NCI-H345 (cell line): ENCODE results near the gene ADARB2.

Experiments
- DNase-seq: peaks from one replicate; lab custom pipeline; 2025; lab: John Stamatoyannopoulos, UW

ADARB2 gene

DNA sequence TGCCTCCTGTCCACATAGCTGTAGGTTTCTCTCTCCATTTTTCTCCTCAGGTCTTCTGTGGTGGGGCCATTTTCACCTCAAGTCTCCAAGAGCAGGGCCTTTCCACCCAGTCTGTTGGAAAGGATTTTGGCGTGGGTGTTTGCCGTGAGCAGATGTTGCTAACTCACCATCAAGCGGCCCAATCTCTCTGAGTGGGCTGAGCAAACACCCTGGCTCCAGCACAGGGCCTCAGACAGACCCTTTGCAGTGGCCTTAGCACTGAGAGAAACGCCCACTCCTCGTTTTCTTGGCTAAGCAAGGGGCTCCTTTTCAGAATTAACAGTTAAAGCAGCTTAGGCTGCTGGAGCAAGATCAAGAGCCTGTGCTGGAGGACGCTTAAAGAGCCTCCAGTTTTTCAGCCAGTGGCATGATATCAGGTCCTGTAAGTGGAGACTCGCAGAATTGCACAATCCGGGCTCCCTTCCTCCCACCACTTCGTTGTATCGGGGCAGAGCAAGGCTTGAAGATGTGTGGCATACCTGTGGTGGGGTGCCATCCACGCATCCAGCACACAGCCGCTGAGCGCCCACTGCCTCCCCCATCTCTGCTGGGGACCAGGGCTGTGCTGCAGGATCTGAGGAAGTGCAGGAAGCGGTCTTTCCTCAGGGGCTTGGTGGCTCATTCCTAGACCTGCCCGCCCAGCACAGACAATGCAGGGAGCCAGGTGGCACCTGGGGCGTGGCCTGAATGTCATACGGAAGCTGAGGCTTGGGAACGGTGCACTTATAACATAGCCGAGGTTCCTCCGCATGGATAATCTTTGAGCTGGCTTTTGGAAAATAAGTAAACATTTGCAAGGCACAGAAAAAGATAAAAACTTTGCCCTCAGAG lies 142.7 kb downstream of the ADARB2 start:
- DNase-seq, result no peak

DNA sequence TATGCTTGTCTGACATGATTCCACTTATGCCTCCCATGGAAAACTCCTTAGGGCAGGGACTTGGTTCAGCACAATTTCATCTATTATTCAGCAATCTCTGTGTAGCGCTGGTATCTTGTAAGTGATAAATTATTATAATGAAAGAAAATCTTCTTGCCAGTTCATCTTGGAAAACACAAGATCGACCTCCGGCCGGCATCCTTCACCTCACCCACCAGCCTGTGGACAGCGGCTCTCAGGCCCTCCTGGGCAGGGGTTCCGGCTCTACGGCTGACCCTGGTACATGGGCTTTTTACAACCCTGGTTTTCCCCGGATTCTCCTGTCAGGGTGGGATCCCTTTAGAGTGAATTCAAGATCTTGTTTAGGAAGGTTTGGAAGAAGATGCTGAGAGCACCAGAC lies 145.6 kb downstream of the ADARB2 start:
- no peak for DNase-seq

DNA sequence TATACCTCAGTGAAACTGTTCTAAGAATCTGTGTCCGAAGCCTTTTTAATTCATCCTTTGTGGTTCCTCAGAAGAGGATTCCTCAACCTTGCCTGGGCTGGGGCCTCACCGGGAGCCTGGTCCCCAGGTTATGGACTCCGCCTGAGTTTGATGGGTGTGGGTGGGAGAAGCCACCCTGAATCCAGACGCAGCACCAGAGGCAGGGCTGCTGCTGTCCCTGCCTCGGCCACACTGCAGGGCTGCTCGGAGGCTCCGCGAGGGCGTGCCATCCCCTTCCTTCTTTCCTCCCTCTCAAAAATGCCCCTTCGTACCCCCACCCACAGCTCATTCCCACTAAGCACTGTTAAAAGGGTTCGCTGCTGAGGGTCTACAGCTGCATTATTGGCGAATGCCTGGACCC lies 146.3 kb downstream of the ADARB2 start:
- DNase-seq, result no peak

DNA sequence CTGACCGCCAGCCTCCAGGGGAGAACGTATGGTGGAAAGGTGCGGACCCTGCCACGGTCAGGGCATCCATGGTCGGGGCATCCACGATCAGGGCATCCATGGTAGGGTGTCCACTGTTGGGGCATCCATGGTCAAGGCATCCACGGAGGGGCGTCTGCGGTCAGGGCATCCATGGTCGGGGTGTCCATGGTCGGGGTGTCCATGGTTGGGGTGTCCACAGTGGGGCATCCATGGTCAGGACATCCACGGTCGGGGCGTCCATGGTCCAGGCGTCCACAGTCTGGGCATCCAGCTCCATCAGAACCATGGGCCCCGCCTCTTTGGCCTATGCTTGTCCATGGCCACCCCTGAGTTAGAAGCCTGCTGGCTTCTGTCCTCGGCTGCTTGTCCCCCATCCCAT lies 148.1 kb downstream of the ADARB2 start:
- DNase-seq, result no peak

DNA sequence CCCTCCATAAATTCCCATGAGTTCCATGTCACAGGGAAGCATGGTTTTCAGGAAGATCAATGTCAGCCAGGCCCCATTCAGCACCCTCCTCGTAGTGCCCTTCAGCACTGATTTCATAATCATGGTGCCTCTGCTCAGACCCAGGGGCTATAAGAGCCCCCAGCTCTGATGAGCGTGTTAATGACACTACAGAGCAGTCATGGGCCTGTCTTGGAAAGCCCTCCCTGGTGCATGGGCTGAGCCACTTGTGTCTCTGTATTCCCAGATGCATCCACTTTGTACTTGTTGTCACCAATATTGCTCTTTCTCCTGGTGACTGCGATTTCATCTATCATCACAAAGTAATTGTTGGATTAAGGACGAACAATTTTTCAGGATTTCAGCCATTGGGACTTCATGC lies 154.6 kb downstream of the ADARB2 start:
- no peak for DNase-seq

DNA sequence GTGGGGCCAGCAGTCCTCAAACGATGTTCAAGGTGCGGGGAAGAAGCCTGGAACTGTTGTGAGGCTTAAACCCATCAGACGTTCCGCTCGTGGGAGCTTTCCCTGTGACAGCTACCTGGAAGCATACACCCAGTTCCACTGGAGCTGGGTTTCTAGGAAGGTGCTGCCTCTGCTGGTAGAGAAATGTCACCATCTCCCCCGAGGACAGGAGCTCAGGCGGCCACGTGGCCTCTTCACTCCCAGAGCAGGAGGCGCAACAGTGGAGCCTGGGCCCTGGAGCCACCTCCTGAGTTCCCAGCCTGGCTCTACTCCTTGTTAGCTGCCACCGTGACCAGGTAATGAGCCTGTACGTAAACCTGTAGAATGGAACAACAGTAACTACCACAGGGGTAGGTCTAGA lies 156.1 kb downstream of the ADARB2 start:
- no peak for DNase-seq

DNA sequence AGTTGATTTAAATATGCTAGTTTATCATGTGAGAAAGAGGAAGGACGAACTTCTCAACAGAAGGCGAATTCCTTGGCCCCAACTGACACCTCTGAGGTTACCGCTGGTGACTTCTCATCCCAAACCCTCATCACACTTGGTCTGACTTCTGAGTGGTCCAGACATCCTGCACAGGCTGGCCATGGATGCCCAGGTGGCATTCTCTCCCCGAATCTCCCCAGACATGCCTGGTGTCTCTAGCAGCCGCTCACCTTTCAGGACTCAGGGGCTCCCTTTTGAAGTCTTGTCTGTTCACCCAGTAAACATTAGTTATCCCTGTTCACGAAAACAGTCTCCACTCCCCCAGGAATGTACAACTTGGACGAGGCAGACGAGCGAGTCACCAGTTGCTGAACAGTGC lies 157.7 kb downstream of the ADARB2 start:
- no peak for DNase-seq

DNA sequence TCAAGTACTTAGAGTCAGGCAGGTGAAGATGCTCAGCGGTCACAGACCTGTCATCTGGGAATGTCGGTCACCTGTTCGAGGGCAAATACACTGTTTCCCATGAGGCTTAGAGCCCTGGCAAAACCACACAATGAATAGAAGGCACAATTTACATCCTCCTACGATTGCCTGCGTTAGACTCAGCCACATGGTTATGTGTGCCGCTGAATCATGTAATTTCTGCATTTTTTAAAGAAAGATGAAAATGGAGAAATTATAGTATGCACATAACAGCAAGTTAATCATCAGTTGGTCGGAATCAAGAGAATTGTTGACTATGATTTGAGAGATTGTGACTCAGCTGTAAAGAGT lies 158.2 kb downstream of the ADARB2 start:
- no peak for DNase-seq

DNA sequence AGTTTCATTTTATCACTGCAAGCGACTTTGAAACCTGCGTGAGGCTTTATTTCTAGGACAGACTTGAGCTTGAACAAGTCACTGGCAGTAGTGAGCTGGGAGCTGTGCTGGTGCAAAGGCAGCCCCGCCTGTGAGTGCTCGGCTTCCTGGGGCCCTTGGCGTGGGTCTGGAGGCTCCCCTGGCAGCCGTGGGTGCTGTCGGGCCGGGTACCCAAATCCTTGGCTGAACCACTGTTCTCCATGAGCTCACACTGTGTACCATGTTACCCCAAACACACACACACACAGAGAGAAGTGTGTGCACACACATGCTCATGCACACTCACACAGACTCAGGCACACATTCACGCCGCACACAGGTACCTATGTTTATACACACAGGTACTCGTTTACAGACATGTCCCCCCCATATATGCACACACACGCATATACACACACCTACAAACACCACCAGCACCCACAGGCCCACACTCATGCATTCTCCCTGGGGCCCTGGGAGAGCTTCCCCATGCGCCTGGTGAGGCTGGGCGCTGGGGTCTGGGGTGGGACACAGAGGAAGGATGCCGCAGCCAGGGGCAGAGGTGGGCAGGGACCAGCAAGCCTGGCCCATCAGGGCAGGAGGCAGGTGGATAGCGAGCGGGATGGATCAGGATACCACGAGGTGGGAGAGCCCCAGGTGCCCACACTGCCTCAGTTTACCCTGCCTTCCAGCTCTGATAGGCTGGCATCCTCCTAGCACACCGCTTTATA lies 158.8 kb downstream of the ADARB2 start:
- no peak for DNase-seq

DNA sequence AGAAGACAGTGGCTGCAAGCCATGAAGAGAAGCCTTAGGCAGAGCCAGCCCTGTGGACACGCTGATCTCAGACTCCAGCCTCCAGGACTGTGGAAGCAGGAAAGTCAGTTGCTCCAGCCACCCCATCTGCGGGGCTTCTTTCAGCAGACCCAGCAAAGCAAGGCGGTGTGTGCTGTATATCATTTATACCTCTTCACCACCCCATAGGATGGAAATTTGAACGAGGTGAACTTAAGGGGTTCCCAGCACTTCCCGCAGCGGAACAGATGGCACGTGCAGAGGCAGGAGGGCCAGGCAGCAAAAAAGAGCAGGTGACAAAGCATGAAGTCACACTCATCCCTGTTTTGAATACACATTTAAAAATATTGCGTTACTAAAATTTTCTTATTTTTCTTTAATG lies 159.4 kb downstream of the ADARB2 start:
- no peak for DNase-seq

DNA sequence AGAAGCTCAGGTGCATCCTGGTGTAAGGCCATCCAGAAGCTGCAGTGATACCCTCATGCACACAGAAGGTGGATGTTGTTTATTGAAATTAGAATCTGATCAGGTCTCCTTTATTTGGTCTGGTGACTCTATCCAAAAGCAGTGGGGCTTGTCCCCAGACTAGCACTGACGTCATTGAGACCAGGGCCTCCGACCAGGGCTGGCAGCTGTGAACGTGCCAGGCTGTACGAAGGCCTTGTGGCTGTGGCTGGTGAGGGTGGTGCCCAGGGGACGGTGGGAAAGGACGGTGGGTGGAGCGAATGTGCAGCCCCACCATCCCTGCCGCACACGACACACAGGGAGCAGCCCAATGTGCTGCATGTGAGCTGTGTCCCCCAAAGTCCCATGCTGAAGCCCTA lies 160.0 kb downstream of the ADARB2 start:
- DNase-seq, result no peak

DNA sequence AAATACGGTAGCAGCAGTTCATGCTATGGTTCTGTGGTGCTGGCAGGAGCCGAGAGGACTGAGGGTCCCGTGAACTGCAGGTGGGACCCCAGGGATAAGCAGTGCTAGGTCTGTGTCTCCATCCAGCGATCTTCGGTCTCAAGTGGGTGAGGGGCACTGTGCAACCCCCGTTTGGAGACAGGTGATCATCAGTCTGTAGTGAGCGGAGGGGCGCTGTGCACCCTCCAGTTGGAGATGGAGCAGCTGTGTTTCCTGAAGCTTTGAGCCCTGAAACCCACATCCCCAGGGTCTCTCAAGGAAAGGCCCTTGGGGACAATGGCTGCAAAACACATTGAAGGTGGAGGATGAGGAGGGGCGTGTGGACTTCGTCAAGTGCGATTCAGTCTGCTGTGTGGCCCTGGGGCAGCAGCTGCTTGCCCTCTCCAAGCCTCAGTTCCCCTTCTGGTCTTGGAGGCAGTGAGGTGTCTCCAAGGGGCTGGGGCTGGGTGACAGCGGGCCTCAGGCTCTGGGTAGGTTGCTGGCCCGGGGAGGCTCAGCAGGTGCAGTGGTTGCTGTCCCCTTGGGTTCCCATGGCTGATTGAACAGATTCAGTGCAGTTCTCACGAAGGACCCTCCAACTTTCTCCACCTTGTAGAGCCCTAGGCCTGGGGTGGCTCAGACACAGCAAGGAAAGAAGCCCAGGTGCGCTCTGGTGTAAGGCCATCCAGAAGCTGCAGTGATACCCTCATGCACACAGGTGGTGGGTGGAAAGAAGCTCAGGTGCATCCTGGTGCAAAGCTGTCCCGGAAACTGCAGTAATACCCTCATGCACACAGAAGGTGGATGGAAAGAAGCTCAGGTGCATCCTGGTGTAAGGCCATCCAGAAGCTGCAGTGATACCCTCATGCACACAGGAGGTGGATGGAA lies 160.6 kb downstream of the ADARB2 start:
- no peak for DNase-seq

DNA sequence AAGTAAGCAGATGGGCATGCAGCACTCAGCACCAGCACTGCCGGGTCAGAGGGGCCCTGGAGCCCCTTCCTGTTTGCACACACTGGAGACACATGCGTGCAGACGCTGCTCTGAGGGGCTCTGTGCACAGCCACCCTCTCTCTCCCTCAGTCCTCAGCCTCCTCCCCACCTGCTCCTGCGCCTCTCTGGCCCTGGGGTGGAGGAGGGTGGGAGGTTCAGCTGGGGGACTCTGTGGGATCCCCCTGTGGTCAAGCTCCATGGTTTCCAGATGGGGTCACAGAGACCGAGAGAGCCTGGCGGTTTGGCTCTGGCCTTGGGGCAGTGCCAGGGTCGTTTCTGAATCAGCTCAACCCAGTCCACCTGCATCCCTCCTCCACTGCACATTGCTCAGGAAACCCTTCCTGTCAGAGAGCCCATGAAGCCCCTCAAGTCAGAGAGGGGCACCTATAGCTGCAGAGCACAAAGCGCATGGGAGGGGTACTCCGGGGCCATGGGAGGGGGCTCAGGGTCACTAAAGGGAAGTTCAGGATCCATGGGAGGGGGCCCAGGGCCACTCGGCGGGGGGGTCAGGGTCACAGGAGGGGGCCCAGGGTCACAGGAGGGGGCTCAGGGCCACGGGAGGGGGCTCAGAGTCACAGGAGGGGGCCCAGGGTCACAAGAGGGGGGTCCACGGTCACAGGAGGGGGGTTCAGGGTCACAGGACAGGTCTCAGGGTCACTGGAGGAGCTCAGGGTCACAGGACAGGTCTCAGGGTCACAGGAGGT lies 161.7 kb downstream of the ADARB2 start:
- DNase-seq, result no peak

DNA sequence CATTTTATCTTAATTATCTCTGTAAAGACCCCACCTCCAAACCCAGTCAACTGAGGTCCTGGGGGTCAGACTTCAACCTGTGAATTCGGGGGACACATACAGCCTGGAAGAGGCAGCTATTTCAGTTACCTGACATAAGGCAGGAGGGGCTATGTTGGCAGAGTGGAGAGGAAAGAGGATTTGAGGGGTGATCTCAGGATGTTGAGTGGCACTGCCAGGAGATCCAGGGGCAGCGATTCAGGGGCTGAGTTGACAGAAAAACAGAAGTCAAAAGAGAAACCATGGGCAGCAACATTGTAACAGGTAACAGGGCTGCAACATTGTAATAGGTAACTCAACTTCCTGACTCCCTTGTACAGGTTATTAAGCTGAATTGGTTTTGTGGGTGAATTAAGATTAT lies 162.6 kb downstream of the ADARB2 start:
- DNase-seq, result no peak

DNA sequence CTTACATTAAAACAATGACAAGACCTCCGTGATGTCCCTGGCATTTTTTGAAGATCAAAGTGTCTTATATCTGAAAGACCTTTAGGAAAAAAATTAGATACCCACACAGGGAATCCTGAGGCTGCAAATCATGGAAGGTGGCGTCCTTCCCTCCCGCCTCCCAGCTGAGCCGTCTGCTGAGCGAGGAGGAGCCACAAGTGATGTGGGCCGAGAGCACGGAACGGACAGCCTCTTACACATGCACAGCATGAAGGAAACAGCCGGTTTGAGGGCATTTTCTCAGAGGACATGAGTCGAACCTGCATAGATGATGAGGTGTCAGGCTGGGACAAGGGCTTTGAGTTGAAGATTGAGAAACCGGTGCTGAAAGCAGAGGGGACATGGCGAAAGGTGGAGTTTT lies 163.3 kb downstream of the ADARB2 start:
- no peak for DNase-seq

DNA sequence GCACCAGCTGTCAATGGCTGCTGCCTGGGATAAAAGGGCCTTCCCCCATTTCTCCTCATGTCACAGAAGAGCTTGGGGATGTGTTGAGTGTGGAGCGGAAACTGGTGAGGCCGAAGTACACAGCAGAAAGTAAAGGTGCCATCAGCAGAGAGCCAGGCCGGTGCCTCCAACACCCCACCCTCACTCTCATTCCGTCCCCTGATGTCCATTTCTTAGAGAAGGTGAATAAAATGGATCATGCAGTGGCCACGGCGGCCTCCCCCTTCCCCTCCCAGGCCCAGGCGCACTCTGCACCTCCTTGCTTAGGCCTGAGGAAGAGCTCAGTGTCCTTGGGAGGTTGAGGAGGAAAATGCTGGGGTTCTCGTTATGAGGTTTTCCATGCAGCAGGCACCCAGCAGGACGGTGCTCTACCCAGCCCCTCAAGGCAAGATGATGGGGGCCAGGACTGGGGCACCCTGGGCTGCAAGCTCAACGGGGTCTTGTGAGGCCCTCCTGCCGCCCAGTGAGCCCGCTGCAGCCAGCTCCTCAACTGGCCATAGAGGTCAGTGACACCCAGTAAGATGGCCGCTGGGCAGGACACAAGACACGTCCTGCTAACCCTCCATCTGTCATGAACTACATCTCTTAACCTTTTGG lies 163.9 kb downstream of the ADARB2 start:
- DNase-seq, result no peak

DNA sequence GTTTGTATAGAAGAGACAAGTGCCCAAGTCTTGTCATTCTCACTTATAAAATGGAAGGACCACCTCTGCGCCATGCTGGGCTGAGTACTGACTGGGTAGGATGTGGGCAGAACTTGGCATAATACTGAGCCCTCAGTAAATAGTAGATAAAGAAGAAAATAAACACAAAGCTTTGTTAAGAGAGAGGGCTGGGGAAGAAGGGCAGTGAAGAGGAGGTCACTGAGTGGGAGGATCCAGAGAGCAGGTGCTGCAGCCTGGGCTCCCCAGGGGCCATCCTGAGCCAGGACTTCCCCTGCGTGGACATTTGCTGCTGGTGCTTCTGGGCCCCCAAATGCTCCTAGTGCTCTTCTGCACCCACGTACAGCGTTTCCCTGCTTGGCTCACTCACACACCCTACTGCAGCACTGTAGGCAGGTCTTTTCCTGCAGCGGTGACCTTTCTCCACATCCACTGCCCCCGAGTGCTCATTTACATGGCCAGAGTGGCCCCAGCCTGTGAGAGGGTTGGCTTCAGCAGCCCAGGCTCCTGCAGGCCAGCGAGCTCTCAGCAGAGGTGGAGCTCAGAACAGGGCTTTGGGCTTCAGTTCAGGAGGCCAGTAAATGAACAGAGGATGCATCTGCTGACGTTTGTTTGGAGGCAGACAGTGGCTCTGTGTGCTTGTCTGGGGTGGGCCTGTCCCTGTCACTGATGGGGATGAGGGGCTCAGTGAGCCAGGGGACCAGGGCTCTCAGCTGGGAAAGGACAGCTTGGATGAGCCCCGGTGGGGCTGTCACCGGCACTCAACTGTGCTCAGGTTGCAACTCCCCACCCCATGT lies 164.6 kb downstream of the ADARB2 start:
- DNase-seq, result no peak

DNA sequence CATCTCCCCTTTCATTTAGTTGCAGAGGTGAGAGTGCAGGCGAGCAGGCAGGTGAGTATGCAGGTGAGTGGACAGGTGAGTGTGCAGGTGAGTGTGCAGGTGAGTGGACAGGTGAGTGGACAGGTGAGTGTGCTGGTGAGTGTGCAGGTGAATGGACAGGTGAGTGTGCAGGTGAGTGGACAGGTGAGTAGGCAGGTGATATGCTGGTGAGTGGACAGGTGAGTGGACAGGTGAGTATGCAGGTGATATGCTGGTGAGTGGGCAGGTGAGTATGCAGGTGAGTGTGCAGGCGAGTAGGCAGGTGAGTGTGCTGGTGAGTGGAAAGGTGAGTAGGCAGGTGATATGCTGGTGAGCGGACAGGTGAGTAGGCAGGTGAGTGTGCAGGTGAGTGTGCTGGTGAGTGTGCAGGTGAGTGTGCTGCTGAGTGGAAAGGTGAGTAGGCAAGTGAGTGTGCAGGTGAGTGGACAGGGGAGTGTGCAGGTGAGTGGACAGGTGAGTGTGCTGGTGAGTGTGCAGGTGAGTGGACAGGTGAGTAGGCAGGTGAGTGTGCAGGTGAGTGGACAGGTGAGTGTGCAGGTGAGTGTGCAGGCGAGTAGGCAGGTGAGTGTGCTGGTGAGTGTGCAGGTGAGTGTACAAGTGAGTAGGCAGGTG lies 165.6 kb downstream of the ADARB2 start:
- no peak for DNase-seq

DNA sequence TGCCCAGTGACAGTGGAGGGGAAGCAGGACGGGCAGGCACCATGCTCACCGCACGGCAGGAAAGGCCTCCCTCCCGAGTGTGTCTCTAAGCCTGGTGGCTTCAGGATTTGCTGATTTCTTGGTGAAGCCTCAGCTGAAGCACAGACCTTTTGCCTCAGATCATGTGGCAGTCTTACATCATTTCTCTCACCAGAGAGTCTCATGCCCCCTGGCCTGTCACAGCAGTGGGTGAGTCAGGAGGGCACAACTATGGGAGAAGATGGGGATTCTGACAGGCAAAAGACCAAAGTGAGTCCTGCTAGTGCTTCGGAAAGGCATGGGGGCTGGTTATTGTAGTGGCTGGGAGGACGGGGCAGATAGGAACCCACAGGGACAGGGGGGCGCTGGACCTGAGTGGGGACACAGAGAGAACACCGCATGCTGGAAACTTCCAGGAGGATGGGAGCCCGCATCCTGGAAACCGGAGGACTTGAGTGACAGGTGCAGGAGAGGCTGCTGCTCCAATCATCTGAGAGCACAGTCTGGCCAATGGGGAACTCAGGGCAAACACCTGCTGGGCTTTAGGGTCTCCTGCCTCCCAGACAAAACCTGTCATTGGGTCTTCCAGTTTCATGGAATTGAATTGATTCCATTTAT lies 166.8 kb downstream of the ADARB2 start:
- DNase-seq, result no peak
